ENCODE measurements around the gene FARSA.

- no peak for TF ChIP-seq CTCF (IDR thresholded peaks at IDR 0.05)
- TF ChIP-seq POLR2A (IDR thresholded peaks at IDR 0.05): peak; percentile 43
Observed at GRCh38 chr19:12933287-12934072, at the start of gene FARSA.
